Stimulated activated CD8-positive, alpha-beta memory T cell treated with anti-CD3 and anti-CD28 coated beads, Interleukin-7, amount 100 ng/mL, for 4 hours (primary cell): Measurements from ENCODE around the gene GPRIN1.
A peak's percentile ranks its signal among the peaks of the same experiment; 100 is the strongest.
"Not testable (repeated sequence)": the region's sequence is repeated elsewhere in the genome, so short reads cannot be mapped to it uniquely, and the experiment has no call there.

Experiments used
- DNase-seq, 2 donors: peaks; one replicate each; pipeline ENCODE4 v3.0.0-alpha.2; 2020; ENCODE audit warnings: low read depth in 2 of 2

The GPRIN1 gene

DNA sequence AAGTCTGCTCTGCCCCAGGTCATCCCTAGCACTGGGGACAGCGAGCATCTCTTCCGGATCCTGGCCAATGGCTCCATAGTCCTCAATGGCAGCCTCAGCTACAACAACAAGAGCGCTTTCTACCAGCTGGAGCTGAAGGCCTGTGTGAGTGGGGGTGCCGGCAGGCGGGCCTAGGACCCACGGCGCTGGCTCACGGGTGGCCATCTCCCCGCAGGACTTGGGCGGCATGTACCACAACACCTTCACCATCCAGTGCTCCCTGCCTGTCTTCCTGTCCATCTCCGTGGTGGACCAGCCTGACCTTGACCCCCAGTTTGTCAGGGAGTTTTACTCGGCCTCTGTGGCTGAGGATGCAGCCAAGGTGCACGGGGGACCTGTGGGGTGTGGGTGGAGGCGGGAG, 34.9 kb downstream of the GPRIN1 start:
- no peak for DNase-seq

DNA sequence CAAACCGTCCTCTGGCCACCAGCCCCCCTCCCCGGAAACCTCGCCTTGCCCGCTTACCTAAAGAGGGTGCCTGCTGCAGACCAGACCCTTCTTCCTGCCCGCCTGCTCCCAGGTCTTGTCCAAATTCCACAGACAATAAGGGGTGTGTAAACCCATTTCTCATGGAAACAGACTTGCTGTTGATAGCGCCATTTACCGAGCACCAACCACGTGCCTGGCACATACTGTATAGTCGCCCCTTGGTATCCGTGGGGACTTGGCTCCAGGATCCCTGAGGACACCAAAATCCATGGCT, 35.7 kb downstream of the GPRIN1 start:
- DNase-seq = no peak

DNA sequence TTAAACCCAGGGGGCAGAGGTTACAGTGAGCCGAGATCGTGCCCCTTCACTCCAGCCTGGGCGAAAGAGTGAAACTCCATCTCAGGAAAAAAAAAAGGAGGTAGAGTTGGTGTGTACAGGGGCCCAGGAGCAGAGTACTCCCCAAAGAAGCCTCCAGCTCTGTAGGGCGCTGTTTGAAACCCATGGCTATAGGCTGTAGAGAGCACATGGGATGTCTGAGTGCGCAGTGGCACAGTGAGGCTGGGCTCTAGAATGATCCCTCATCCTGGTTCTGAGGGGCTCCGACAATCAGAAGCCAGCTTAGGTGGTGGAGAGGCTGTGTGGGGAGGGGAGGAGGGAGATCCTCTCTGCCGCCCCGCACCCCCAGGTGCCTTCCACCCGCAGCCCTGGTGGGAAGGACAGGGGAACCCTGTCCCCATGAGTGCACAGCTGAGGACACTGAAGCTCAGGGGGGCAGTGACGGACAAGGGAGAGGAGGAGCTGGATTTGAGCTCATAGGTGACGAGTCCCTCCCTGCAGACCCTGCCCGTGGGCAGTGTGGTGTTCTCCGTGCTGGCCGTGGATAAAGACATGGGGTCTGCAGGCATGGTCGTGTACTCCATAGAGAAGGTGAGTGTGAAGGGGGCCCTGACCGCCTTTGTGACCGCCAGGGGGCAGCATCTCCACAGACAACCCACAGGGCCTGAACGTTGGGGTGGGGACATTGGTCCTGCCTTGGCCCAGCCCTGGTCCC, 36.2 kb downstream of the GPRIN1 start:
- DNase-seq = peak; percentile 58 to 59

DNA sequence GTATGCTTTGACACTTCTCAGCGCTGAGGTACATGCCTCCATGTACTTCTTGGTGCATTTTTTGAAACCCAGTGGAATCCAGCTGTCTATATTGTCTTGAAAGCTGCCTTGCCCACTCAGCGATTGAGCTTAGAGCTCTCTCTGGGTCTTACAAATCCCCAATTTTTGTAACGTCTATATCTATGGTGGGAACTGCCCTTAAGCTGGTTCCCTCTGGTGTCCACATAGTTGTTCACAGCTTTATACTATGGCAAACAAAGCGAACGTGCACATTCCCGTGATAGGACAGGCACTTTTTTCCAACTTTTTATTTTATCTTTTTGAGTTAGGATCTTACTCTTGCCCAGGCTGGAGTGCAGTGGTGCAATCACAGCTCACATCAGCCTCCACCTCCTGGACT, 39.9 kb downstream of the GPRIN1 start:
- DNase-seq = no peak

DNA sequence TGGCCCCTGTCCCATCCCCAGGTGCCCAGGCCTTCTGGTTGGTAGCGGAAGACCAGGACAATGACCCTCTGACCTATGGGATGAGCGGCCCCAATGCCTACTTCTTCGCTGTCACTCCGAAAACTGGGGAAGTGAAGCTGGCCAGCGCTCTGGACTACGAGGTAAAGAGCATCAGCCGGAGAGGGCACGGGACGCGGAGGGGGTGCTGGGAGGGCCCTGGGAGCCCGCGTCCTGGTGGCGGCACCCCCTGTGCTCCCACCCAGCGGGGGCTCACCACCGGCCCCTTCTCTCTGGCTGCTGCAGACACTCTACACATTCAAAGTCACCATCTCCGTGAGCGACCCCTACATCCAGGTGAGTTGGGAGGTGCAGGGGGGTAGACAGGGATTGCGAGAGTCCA, 41.3 kb downstream of the GPRIN1 start:
- DNase-seq = no peak

DNA sequence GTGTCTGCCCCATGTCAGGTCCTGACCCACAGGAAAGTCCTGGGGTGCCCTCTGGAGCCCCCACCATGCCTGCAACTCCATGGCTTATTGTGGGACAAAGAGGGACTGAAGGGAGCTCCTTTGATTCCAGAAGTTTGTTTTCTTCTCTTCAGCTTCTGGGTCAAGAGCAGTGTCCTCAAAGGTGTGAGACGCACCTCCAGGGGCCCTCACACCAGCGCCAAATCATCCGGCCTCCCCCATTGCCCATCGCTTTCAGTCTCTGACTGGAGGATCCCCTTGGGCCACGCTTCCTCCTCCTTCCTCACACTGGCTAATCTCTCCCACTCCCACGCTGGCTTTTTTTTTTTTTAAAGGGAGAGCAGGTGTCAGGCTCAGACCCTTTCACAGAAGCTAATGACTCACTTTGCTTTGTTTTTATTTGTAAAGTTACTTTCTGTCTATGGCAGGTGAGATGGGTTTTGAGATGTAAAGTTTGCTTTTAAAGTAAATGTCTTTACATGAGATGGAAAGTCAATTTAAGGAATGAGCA, 44.1 kb downstream of the GPRIN1 start:
- no peak for DNase-seq

DNA sequence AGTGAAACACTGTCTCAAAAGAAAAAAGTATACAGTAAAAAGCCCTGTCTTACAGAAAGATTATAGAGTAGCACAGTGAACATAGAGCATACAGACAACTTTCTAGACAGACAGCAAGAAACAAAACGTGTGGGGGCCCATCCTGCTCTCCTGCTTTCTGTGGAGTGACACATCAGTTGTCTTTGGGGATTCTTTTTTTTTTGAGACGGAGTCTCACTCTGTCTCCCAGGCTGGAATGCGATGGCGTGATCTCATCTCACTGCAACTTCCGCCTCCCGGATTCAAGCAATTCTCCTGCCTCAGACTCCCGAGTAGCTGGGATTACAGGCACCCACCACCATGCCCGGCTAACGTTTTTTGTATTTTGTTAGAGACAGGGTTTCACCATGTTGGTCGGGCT, 46.0 kb downstream of the GPRIN1 start:
- DNase-seq = no peak

DNA sequence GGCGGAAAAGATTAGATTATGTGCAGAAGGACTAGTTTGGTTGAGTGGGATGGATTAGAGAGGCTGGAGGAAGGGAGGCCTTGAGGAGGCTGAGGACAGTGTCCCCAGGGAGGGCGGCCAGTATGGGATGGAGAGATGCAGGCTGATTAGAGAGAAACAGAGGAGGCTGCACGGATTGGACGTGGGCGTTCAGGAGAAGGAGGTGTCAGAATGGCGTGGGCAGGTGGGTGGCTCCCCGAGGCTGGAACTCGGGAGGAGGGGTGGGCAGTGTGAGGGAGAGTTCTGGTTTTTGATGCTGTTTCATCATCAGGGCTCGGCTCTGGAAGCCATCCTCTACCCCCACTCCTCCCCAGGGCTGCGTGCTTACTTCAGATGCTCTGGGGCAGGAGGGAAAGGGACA, 47.8 kb downstream of the GPRIN1 start:
- DNase-seq = no peak

DNA sequence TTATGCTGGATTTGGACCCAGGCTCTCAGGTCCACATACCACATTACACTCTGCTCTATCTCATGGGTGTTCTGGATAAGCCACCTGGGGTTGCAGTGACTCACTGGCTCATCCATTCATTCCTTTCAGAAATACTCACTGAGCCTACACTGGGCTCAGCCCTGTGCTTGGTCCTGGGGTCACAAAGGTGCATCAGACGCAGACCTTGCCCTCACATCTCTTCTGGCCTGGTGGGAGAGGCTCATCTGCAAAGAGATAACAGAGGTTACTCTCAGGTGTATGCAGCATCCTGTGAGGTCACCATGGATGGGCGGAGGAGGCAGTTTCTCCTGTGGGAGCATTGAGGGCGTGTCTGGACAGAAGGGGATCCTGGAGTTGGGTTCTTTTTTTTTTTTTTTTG, 48.7 kb downstream of the GPRIN1 start:
- DNase-seq = no peak

DNA sequence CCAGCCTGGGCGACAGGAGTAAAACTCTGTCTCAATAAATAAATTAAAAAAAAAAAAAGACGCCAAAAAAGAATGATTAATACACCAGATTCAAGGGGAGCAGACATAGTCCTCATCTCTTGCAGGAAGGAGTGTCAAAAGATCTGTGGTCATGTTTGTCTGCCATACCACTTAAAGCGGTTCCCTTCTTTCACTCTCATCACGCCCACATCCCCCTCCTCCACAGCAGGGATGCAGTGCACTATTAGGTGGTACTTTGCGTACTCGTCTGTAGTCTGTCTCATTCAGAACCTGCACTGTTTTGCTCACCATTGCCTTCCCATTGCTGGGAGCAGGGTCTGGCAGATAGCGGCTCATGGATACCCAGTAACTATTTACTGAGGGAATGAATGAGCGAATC, 49.6 kb downstream of the GPRIN1 start:
- peak in 1 of 2 donors; percentile 39 for DNase-seq

DNA sequence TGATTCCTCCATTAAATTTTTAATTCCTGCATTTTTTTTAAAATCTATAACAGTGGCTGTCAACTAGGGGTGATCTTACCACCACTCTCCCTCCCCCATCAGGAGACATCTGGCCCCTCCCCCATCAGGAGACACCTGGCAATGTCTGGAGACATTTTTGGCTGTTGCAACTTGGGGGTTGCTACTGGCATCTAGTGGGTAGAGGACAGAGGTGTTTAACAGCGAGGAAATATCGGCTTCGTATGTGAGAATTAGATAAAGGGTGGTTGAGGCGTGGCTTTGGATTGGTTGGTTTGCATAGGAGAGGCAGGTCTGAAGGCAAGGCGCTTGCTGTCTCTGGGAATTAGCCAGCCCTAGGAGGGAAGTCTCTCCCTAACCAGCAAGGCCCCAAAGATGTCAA, 50.3 kb downstream of the GPRIN1 start:
- DNase-seq = no peak

DNA sequence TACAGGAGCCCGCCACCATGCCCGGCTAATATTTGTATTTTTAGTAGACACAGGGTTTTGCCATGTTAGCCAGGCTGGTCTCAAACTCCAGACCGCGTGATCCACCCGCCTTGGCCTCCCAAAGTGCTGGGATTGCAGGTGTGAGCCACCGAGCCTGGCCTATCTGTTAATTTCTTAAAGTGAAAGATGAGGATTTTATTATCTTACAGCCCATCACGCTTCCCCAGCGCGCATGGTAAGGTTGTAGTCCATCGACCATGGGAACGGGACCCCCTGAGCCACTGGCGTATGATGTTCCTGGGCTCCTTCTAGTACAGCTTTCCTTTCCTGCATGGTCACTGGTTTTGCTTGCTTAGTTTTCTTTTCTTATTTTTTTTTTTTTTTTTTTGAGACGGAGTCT, 52.1 kb downstream of the GPRIN1 start:
- DNase-seq = no peak

DNA sequence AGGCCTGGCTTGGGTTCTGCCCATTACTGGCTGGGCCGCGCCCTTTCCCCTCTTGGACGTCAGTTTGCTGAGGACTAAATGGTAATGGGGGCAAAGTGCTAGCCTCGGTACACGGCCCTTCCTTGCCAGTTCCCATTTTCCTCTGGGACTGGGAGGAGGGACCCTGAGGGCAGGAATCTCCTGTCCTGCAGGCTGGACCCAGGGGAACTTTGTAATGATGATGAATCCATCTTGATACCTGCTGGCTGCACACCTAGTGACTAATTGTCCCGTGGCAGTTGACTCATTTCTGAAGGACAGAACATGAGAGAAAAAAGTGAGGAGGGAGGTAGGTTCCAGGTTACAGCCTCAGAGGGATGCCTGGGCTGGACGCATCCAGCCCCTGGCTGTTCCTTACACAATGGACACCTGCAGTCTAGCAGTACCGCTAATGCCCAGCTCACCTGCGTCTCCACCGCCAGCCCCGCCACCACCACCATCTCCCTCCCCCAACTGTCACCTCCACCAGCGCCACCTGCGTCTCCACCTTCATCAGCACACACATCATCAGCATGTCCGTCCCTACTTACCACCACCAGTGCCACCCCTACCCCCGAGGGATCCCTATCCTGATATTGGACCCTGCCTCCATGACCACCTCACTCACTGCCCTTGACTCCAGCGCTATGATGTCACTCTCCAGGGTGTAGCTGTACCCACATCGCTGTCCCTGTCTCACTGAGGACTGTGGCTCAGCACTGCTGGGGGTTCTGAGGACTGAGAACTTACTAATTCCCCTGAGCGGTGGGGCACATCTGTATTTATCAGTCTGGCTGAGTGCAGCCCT, 56.5 kb downstream of the GPRIN1 start:
- no peak for DNase-seq

DNA sequence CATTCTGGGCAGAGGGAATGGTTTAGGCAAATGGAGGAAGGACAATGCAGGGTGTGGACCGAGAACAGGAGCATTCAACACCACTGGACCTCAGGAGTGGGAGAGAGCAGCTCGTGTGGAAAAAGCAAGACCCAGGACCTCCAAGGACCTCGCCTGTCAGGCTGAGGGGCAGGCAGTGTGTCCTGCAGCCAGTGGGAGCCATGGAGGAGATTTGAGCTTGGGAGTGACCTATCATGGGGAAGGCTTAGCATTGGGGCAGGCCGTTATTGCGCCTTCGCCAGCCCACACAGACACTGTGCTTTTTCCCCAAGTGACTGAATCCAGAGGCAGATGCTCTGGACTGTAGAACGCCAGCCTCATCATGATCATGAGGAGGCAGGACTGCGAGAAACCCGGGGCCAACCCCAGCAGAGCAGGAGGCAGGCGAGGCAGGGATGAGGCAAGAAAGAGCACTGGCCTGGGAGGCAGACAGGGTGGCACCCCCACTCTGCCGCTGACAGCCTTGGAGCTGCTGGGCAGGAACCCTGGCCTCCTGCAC, 57.6 kb downstream of the GPRIN1 start:
- DNase-seq = no peak

DNA sequence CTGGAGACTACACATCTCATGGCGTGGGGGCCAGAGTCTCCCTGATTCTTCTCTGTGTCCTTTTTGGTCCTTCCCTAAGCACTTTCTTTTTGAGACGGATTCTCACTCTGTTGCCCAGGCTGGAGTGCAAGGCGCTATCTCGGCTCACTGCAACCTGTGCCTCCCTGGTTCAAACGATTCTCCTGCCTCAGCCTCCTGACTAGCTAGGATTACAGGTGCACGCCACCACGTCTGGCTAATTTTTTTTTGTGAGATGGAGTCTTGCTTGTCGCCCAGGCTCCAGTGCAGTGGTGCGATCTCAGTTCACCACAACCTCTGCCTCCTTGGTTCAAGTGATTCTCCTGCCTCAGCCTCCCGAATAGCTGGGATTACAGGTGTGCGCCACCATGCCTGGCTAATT, 59.0 kb downstream of the GPRIN1 start:
- DNase-seq = not testable (repeated sequence)

DNA sequence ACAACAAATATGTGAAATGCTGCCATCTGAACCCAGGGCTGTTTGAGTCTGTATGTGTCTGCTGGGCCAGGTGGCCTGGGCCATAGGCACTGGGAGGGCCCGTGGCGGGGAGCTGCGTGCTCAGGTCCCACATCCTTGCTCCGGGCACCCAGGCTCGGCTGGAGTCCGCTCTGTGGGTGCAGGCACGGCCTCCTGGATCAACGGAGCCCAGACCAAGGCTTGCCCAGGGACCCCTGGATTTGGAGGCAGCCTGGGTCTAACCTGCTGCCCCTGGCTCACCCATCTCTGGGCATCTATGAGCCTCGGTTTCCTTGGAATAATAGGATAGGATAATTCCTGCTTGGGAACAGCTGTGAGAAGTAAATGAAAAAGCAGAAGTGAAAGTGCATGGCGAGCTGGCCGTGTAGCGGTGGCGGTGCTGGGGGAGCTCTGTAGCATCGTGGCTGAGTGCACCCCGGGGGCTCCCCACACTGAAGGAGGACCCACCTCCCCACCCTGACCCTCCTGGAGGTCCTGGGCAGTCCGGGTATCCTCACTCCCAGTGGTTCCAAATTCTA, 59.6 kb downstream of the GPRIN1 start:
- DNase-seq = no peak

DNA sequence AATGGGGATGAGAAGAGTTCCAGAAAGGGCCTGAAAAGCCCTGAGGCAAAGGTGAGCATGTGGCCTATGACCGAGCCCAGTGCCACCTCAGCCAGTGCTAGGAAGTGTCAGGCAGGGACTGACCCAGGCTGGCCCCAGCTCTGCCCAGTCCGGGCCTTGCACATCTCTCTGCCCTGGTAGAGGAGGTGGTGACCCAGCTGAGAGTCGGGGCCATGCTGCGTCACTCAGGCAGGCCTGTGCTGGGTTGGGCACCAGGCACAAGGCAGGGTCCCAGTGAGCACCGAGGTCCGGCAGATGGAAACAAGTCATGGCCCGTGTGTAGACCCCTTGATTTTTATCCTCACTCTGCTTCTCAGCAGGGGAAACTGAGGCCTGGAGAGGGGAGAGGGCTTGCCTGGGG, 60.1 kb downstream of the GPRIN1 start:
- DNase-seq = no peak

DNA sequence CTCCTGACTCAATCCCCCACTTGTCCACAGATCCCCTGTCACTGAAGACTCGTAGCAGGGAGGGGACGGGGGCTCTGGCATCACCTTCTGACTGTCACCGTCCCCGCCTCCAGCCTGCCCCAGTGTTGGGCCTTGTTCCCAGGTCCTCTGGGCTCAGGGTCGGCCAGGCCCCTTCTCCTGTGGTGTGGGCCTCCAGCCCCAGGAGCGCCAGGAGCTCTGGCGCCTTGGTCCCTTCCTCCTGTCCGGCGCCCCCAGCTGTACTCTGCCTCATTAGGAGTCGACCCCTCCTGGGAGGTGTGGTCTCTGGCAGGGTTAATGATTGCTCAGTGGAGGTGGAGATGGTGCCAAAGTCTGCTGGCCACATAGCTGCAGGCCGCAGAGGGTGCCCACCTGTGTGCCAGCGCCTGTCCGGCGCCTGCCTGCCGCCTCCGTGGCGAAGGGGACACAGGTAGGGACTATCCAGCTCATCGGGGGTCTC, 61.0 kb downstream of the GPRIN1 start, which contains the start of gene CDHR2:
TSS of gene CDHR2 (plus strand) at position 376 of the 478 bp plus-strand sequence. CDS start 16,011 bp downstream, outside the sequence.
- DNase-seq = no peak

DNA sequence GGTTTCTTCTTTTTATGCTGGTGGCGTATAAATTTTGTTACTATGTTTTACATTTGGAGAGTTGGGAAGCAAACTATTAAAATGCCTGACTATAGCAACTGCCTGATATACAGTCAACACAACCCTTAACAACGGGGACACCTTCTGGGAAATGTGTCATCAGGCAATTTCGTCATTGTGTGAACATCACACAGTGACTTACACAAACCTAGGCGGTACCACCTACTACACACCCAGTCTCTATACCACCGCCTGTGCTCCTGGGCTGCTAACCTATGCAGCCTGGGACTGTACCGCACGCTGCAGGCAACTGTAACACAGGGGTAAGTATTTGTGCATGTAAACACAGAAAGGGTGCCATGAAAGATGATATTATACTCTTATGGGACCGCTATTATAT, 62.2 kb downstream of the GPRIN1 start:
- no peak for DNase-seq
